CD14-positive monocyte (primary cell): ENCODE measurements around the gene DUS1L. TPM values are rescaled to one million over a fixed set of nuclear protein-coding genes. Genes with fewer than 3 reads are reported as not detected.
A peak's percentile ranks its signal among the peaks of the same experiment; 100 is the strongest.

Experiments used
- DNase-seq, 3 donors: peaks; one replicate each; pipeline ENCODE4 v3.0.0-alpha.2; 2011 to 2022
- H2AFZ ChIP-seq: 2 replicates; pipeline ENCODE4 v1.6.0; 2012; ENCODE audit warnings: mild to moderate bottlenecking, low read depth, low read length, inconsistent platforms; ENCODE audit not compliant: insufficient read depth, poor library complexity, severe bottlenecking
- H3K27ac ChIP-seq, 2 donors: 1 replicate in 1 of 2; 2 replicates in 1 of 2; pipeline ENCODE4 v1.5.1; 2012 to 2013; ENCODE audit warnings: low read length in 2 of 2, control low read depth in 1 of 2, inconsistent platforms in 1 of 2, low read depth in 1 of 2, mild to moderate bottlenecking in 1 of 2
- H3K27me3 ChIP-seq, 2 donors: one replicate each; pipeline versions ENCODE4 v1.6.0 to v1.6.1; 2011 to 2013; ENCODE audit warnings: low read length in 2 of 2; ENCODE audit not compliant: control insufficient read depth in 2 of 2, insufficient read depth in 2 of 2
- H3K36me3 ChIP-seq, 2 donors: replicated peaks in 1 of 2; 1 replicate in 1 of 2; 2 replicates in 1 of 2; pipeline versions ENCODE4 v1.5.1 to v1.6.1; 2012 to 2013; ENCODE audit warnings: low read length in 2 of 2, control low read depth in 1 of 2, inconsistent platforms in 1 of 2, mild to moderate bottlenecking in 1 of 2; ENCODE audit not compliant: insufficient read depth in 2 of 2, control insufficient read depth in 1 of 2
- H3K4me1 ChIP-seq, 2 donors: 1 replicate in 1 of 2; 2 replicates in 1 of 2; pipeline versions ENCODE4 v1.5.1 to v1.6.1; 2012 to 2013; ENCODE audit warnings: low read length in 2 of 2, control low read depth in 1 of 2, inconsistent platforms in 1 of 2, mild to moderate bottlenecking in 1 of 2, moderate library complexity in 1 of 2; ENCODE audit not compliant: insufficient read depth in 2 of 2, control insufficient read depth in 1 of 2
- H3K4me2 ChIP-seq: replicated peaks from 2 replicates; pipeline ENCODE3; 2012; ENCODE audit warnings: low read length, moderate library complexity, mild to moderate bottlenecking; ENCODE audit not compliant: poor library complexity, severe bottlenecking; ENCODE audit errors: extremely low read depth
- H3K4me3 ChIP-seq, 3 experiments: fragments of 200-600 bp in 1 of 3; sonication (generic) in 1 of 3; replicated peaks in 1 of 3; 1 replicate in 2 of 3; 2 replicates in 1 of 3; pipeline ENCODE4 v1.5.1; 2011 to 2013; ENCODE audit warnings: low read length in 3 of 3, mild to moderate bottlenecking in 3 of 3, control low read depth in 2 of 3, low read depth in 2 of 3, inconsistent platforms in 1 of 3, moderate library complexity in 1 of 3
- H3K79me2 ChIP-seq: 2 replicates; pipeline ENCODE4 v1.6.0; 2012; ENCODE audit warnings: mild to moderate bottlenecking, control low read depth, inconsistent platforms, low read length, moderate library complexity; ENCODE audit not compliant: insufficient read depth
- H3K9ac ChIP-seq: 2 replicates; pipeline ENCODE4 v1.6.0; 2017; ENCODE audit warnings: low read length, mild to moderate bottlenecking; ENCODE audit not compliant: insufficient read depth, poor library complexity, severe bottlenecking
- H3K9me3 ChIP-seq, 2 donors: replicated peaks in 1 of 2; 1 replicate in 1 of 2; 2 replicates in 1 of 2; pipeline versions ENCODE4 v1.5.1 to v1.6.1; 2012 to 2013; ENCODE audit warnings: low read length in 2 of 2, control low read depth in 1 of 2; ENCODE audit not compliant: control insufficient read depth in 1 of 2, insufficient read depth in 1 of 2
- H4K20me1 ChIP-seq: 2 replicates; pipeline ENCODE4 v1.6.0; 2012; ENCODE audit warnings: mild to moderate bottlenecking, low read length, control low read depth, moderate library complexity; ENCODE audit not compliant: insufficient read depth
- H3K27ac Mint-ChIP-seq, 7 donors: one replicate each; pipeline ENCODE4 v1.8.0; 2020; ENCODE audit warnings: mild to moderate bottlenecking in 7 of 7, mixed read lengths in 7 of 7, moderate library complexity in 6 of 7, inconsistent platforms in 2 of 7
- H3K27me3 Mint-ChIP-seq, 3 donors: one replicate each; pipeline ENCODE4 v1.8.0; 2021 to 2022; ENCODE audit warnings: low read depth in 3 of 3, mild to moderate bottlenecking in 3 of 3, mixed read lengths in 3 of 3, moderate library complexity in 3 of 3, inconsistent platforms in 1 of 3
- H3K36me3 Mint-ChIP-seq, 2 donors: one replicate each; pipeline ENCODE4 v1.8.0; 2020; ENCODE audit warnings: mixed read lengths in 2 of 2, inconsistent platforms in 1 of 2, mild to moderate bottlenecking in 1 of 2
- H3K4me1 Mint-ChIP-seq: one replicate; pipeline ENCODE4 v1.8.0; 2020; ENCODE audit warnings: mild to moderate bottlenecking, mixed read lengths
- H3K4me3 Mint-ChIP-seq, 2 donors: one replicate each; pipeline ENCODE4 v1.8.0; 2020; ENCODE audit warnings: mild to moderate bottlenecking in 2 of 2, mixed read lengths in 2 of 2, moderate library complexity in 1 of 2
- H3K9me3 Mint-ChIP-seq, 7 donors: one replicate each; pipeline ENCODE4 v1.8.0; 2020 to 2022; ENCODE audit warnings: mixed read lengths in 7 of 7, mild to moderate bottlenecking in 6 of 7, moderate library complexity in 6 of 7, inconsistent platforms in 2 of 7
- CTCF ChIP-seq: fragments of 200-600 bp; IDR thresholded peaks from one replicate; pipeline ENCODE4 v1.8.0; 2022; ENCODE audit warnings: antibody characterized with exemption, mild to moderate bottlenecking
- WGBS: methylation state at CpG from one replicate; pipeline ENCODE4 v1.1.5; 2013; ENCODE audit warnings: missing lambda C conversion rate; ENCODE audit not compliant: insufficient coverage; 5-methylcytosine and 5-hydroxymethylcytosine counted together
- intact Hi-C, 2 donors: fragments of 100-400 bp; cut with micrococcal nuclease; formaldehyde crosslinking; loops; one replicate each; pipeline versions ENCODE4 v1.15.0 to v1.15.1; 2023
- polyA plus RNA-seq, 3 donors: library from polyadenylated mRNA; depleted of rRNA in 1 of 3; unstranded in 2 of 3; stranded (reverse) in 1 of 3; fragments of 300-500 nt in 2 of 3; fragments of >200 nt in 1 of 3; fragmentation: Illumina TruSeq in 2 of 3; gene quantifications; 1 replicate in 2 of 3; 2 replicates in 1 of 3; pipeline ENCODE4 v1.2.3, GENCODE V29; 2012 to 2021

Gene DUS1L
- polyA plus RNA-seq, 3 donors = 23.9 to 175 (median 47.6) TPM

- Mint-ChIP-seq H3K27ac (no peak overlapping the region), H3K27me3 (peaks cover 0 to 2% (median 0%) of the 10 kb centered on the region in 3 donors), H3K4me3 (no peak overlapping the region), H3K9me3 (no peaks in the 10 kb centered on the region), H3K4me1 (no peaks in the 10 kb centered on the region), H3K36me3 (peaks cover 9 to 27% of the 10 kb centered on the region in 2 donors)
- Histone ChIP-seq H3K79me2 (no peaks in the 10 kb centered on the region), H2AFZ (no peak overlapping the region), H3K27ac (no peak overlapping the region), H3K4me3 (no peak overlapping the region), H3K9ac (no peak overlapping the region), H3K36me3 (peaks cover 16 to 22% of the 10 kb centered on the region in 2 donors), H3K9me3 (no peaks in the 10 kb centered on the region), H3K4me1 (no peaks in the 10 kb centered on the region), H3K4me2 (no peak overlapping the region), H3K27me3 (no peaks in the 10 kb centered on the region), H4K20me1 (peaks cover 2% of the 10 kb centered on the region)
- DNase-seq = no peak
- intact Hi-C loops = no loop called here
- no peak for TF ChIP-seq CTCF
- 86% methylated on average over 20 of the region's 23 CpGs for WGBS
Observed at GRCh38 chr17:82014432-82014831, 51.2 kb downstream of the DUS1L start.

DNA sequence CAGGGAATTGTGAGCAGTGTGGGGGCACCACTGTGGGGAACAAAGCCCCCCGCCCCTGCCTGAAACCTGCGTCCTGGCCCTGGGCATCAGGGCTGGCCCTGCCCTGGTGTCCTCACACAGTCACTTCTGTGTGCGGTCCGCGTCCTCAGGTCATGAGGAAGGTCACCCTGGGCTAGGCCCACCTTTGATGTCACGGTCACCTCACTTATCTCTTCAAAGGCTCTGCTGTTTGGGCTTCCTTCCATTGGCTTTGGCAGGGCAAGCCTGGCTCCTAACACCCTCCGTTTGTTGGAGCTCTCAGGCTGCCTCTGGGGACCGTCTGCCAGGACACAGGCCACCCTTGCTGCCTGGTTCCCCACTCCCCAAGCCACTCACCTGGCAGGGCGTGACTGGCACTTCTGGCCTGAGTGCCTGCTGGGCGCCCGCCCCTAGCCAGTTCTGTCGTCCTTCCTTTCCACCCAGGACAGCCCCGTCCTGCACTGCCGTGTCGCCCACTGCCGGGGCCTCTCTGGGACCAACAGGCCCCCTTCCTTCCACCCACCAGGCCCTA, 51.8 kb downstream of the DUS1L start:
- Histone ChIP-seq H3K79me2 (no peaks in the 10 kb centered on the region), H4K20me1 (no peaks in the 10 kb centered on the region), H3K4me2 (no peak overlapping the region), H3K36me3 (peaks cover 16 to 22% of the 10 kb centered on the region in 2 donors), H2AFZ (no peak overlapping the region), H3K4me3 (no peak overlapping the region), H3K9ac (no peak overlapping the region), H3K27me3 (no peaks in the 10 kb centered on the region), H3K9me3 (no peaks in the 10 kb centered on the region), H3K27ac (no peak overlapping the region), H3K4me1 (no peaks in the 10 kb centered on the region)
- Mint-ChIP-seq H3K9me3 (no peaks in the 10 kb centered on the region), H3K27me3 (peaks cover 0 to 2% (median 2%) of the 10 kb centered on the region in 3 donors), H3K4me1 (no peaks in the 10 kb centered on the region), H3K36me3 (peaks cover 7 to 26% of the 10 kb centered on the region in 2 donors), H3K4me3 (no peak overlapping the region), H3K27ac (peak overlapping the region in 1 of 7 donors; percentile 3)
- intact Hi-C loops = no loop called here
- no peak for DNase-seq
- no peak for TF ChIP-seq CTCF
- 97% methylated on average over 16 of the region's 16 CpGs for WGBS
